OCI-LY1 (cell line): ENCODE results near the gene ODAD2.

ENCODE experiments used
- EZH2 ChIP-seq: fragments of 200-600 bp; sonication (generic), shearing (Covaris generic); IDR thresholded peaks from 2 replicates; pipeline ENCODE4 v1.8.0; 2017; ENCODE audit warnings: borderline replicate concordance, mixed run types, mild to moderate bottlenecking, antibody characterized with exemption, low read length, moderate library complexity, mixed read lengths
- TF ChIP-seq, protein P1 (sequence below): fragments of 200-600 bp; sonication (generic), shearing (Covaris generic); IDR thresholded peaks from 2 replicates; pipeline ENCODE4 v1.5.1; 2017; ENCODE audit warnings: mild to moderate bottlenecking, antibody characterized with exemption, low read length, moderate library complexity, mixed read lengths

- TF ChIP-seq, protein P1, sequence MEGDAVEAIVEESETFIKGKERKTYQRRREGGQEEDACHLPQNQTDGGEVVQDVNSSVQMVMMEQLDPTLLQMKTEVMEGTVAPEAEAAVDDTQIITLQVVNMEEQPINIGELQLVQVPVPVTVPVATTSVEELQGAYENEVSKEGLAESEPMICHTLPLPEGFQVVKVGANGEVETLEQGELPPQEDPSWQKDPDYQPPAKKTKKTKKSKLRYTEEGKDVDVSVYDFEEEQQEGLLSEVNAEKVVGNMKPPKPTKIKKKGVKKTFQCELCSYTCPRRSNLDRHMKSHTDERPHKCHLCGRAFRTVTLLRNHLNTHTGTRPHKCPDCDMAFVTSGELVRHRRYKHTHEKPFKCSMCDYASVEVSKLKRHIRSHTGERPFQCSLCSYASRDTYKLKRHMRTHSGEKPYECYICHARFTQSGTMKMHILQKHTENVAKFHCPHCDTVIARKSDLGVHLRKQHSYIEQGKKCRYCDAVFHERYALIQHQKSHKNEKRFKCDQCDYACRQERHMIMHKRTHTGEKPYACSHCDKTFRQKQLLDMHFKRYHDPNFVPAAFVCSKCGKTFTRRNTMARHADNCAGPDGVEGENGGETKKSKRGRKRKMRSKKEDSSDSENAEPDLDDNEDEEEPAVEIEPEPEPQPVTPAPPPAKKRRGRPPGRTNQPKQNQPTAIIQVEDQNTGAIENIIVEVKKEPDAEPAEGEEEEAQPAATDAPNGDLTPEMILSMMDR, result no peak
- TF ChIP-seq EZH2, result no peak
Observed at GRCh38 chr10:27838901-27839300, 160.0 kb downstream of the ODAD2 start.
